NT2/D1 (cell line): Measurements from ENCODE around the gene ATF3.

Source experiments
- SUZ12 ChIP-seq: IDR thresholded peaks from 2 replicates; pipeline ENCODE4 v1.6.1; 2011; ENCODE audit not compliant: insufficient read length, insufficient read depth; ENCODE audit errors: extremely low read depth
- YY1 ChIP-seq: IDR thresholded peaks from 2 replicates; pipeline ENCODE4 v1.6.1; 2011; ENCODE audit not compliant: insufficient read length, insufficient read depth

GRCh38 chr1:212607913-212608391, 609 bp upstream of the ATF3 start:
- TF ChIP-seq YY1 = no peak
- no peak for TF ChIP-seq SUZ12
